ENCODE results near the gene ARHGAP19. TPM values are rescaled to one million over a fixed set of nuclear protein-coding genes. Genes with fewer than 3 reads are reported as not detected.

Gene ARHGAP19
- total RNA-seq, 3 donors from 2014 or later, result 6.4 to 34.4 (median 14.4) TPM

- Histone ChIP-seq H3K4me1 (peaks cover 0 to 4% of the 10 kb centered on the region in 2 donors), H3K36me3 (no peaks in the 10 kb centered on the region), H3K27me3 (no peaks in the 10 kb centered on the region), H3K27ac (no peak overlapping the region), H3K4me3 (peak overlapping the region; percentile 74 to 95 (median 88)), H3K9me3 (no peaks in the 10 kb centered on the region)
- intact Hi-C loops (cut with DNase I; ENCODE audit: low total_unique reads), result no loop called here
- no peak for DNase-seq (ENCODE audit: low spot score in 2 of 2)
- TF ChIP-seq CTCF (IDR thresholded peaks at IDR 0.05) (no peak), POLR2A (IDR thresholded peaks at IDR 0.05) (no peak), POLR2AphosphoS5 (IDR thresholded peaks at IDR 0.05) (no peak)
These were observed 28.8 kb upstream of the ARHGAP19 start for GRCh38 chr10:97321032-97321803.

- Histone ChIP-seq H3K36me3 (no peaks in the 10 kb centered on the region), H3K27ac (peak overlapping the region; percentile 98 to 99), H3K4me3 (peak overlapping the region; percentile 74 to 95 (median 88)), H3K4me1 (peaks cover 0 to 4% of the 10 kb centered on the region in 2 donors), H3K27me3 (no peaks in the 10 kb centered on the region), H3K9me3 (no peaks in the 10 kb centered on the region)
- TF ChIP-seq CTCF (IDR thresholded peaks at IDR 0.05), result no peak
- no peak for TF ChIP-seq POLR2AphosphoS5 (IDR thresholded peaks at IDR 0.05)
- TF ChIP-seq POLR2A (IDR thresholded peaks at IDR 0.05), result no peak
- intact Hi-C loops (cut with DNase I; ENCODE audit: low total_unique reads), result no loop called here
- DNase-seq (ENCODE audit: low spot score in 2 of 2), result no peak
These were observed 28.1 kb upstream of the ARHGAP19 start for GRCh38 chr10:97320480-97321031.

- no peaks in the 10 kb centered on the region for H3K9me3 ChIP-seq
- no peak for DNase-seq (ENCODE audit: low spot score in 2 of 2)
- peaks cover 0 to 4% of the 10 kb centered on the region in 2 donors for H3K4me1 ChIP-seq
- peak overlapping the region; percentile 74 to 95 (median 88) for H3K4me3 ChIP-seq
- TF ChIP-seq POLR2A (IDR thresholded peaks at IDR 0.05), result no peak
- TF ChIP-seq CTCF (IDR thresholded peaks at IDR 0.05), result no peak
- no peak for TF ChIP-seq POLR2AphosphoS5 (IDR thresholded peaks at IDR 0.05)
- intact Hi-C loops (cut with DNase I; ENCODE audit: low total_unique reads), result loop anchor here (5.0 kb wide), 1 partner anchor 702 kb away; no protein-coding TSS in a partner anchor
- no peaks in the 10 kb centered on the region for H3K27me3 ChIP-seq
- H3K36me3 ChIP-seq, result no peaks in the 10 kb centered on the region
- H3K27ac ChIP-seq, result peak overlapping the region; percentile 98 to 99
These were observed 27.4 kb upstream of the ARHGAP19 start for GRCh38 chr10:97319671-97320479.

- H3K27me3 ChIP-seq, result no peaks in the 10 kb centered on the region
- TF ChIP-seq POLR2A (IDR thresholded peaks at IDR 0.05), result peak; percentile 32
- TF ChIP-seq CTCF (IDR thresholded peaks at IDR 0.05), result peak in 1 of 3 donors; percentile 23
- TF ChIP-seq POLR2AphosphoS5 (IDR thresholded peaks at IDR 0.05), result peak; percentile 60 to 74 (median 60)
- DNase-seq (ENCODE audit: low spot score in 2 of 2), result peak; percentile 81 to 90
- peaks cover 0 to 4% of the 10 kb centered on the region in 2 donors for H3K4me1 ChIP-seq
- H3K27ac ChIP-seq, result peak within 1 kb of the TSS; percentile 98 to 99
- intact Hi-C loops (cut with DNase I; ENCODE audit: low total_unique reads), result loop anchor here (5.0 kb wide), 1 partner anchor 703 kb away; no protein-coding TSS in a partner anchor
- H3K4me3 ChIP-seq, result peak within 1 kb of the TSS; percentile 74 to 95 (median 88)
- H3K9me3 ChIP-seq, result no peaks in the 10 kb centered on the region
- no peaks in the 10 kb centered on the region for H3K36me3 ChIP-seq
These were observed 26.6 kb upstream of the ARHGAP19 start, which contains the start of gene FRAT1 for GRCh38 chr10:97318772-97319651. Gene FRAT1, plus strand, starts transcription at chr10:97319271. Its CDS starts 183 bp downstream, at chr10:97319454.
